Stomach (tissue), 9 donors: ENCODE results near the gene MAP3K10. TPM values are rescaled to one million over a fixed set of nuclear protein-coding genes. Genes with fewer than 3 reads are reported as not detected.

Experiments used
- DNase-seq, 2 donors: peaks; one replicate each; pipeline versions ENCODE4 v3.0.0 to v3.0.0-alpha.2; 2013 to 2019
- H3K27ac ChIP-seq, 5 donors: fragments of 200-600 bp in 4 of 5; sonication (generic) in 4 of 5; one replicate each; pipeline ENCODE4 v1.5.1; 2013 to 2019; ENCODE audit warnings: mild to moderate bottlenecking in 1 of 5, moderate library complexity in 1 of 5
- H3K27me3 ChIP-seq, 3 donors: fragments of 200-600 bp; sonication (generic); one replicate each; pipeline ENCODE4 v1.5.1; 2017 to 2019; ENCODE audit warnings: mixed run types in 1 of 3
- H3K36me3 ChIP-seq, 4 donors: fragments of 200-600 bp; sonication (generic); 1 replicate in 3 of 4; 2 replicates in 1 of 4; pipeline ENCODE4 v1.5.1; 2016 to 2019
- H3K4me1 ChIP-seq, 4 donors: fragments of 200-600 bp; sonication (generic); one replicate each; pipeline ENCODE4 v1.5.1; 2016 to 2019
- H3K4me3 ChIP-seq, 4 donors: fragments of 200-600 bp; sonication (generic) in 3 of 4; one replicate each; pipeline ENCODE4 v1.5.1; 2016 to 2019; ENCODE audit warnings: mild to moderate bottlenecking in 1 of 4
- H3K9me3 ChIP-seq, 4 donors: fragments of 200-600 bp; sonication (generic); one replicate each; pipeline ENCODE4 v1.5.1; 2016 to 2019
- EP300 ChIP-seq: sonication (generic); formaldehyde crosslinking; IDR thresholded peaks from one replicate; pipeline ENCODE4 v1.6.1; 2017; ENCODE audit warnings: antibody characterized with exemption
- POLR2A ChIP-seq, 4 donors: fragments of 450-650 bp; IDR thresholded peaks; one replicate each; pipeline ENCODE4 v1.6.1; 2016; ENCODE audit warnings: antibody characterized with exemption in 4 of 4, control low read depth in 2 of 4, mild to moderate bottlenecking in 1 of 4, moderate library complexity in 1 of 4
- POLR2AphosphoS5 ChIP-seq, 3 donors: sonication (generic); formaldehyde crosslinking; IDR thresholded peaks; one replicate each; pipeline ENCODE4 v1.6.1; 2016; ENCODE audit warnings: antibody characterized with exemption in 3 of 3
- WGBS, 5 donors: extraction: QIAGEN DNeasy Blood & Tissue Kit in 3 of 5; methylation state at CpG; one replicate each; pipeline versions ENCODE4 v1.1.5 to v1.1.7; 2013 to 2018; 5-methylcytosine and 5-hydroxymethylcytosine counted together
- intact Hi-C: fragments of 100-400 bp; cut with DNase I; formaldehyde crosslinking; loops from one replicate; pipeline ENCODE4 v1.15.1; 2023; ENCODE audit warnings: low total_unique reads
- polyA plus RNA-seq, 3 donors: library from polyadenylated mRNA; stranded (reverse); fragments of 200-250 nt; gene quantifications; one replicate each; pipeline ENCODE4 v1.2.3, GENCODE V29; 2013
- total RNA-seq, 5 donors: library from RNA; depleted of rRNA; stranded (reverse); fragments of >200 nt; gene quantifications; one replicate each; pipeline versions ENCODE4 v1.1.0 to v1.2.3, GENCODE V29; 2014 to 2016
- TF ChIP-seq, protein P1 (sequence below), 7 experiments: fragments of 450-650 bp in 4 of 7; fragments of 200-600 bp in 3 of 7; sonication (generic) in 3 of 7; IDR thresholded peaks; one replicate each; pipeline ENCODE4 v1.5.1; 2016 to 2019; ENCODE audit warnings: antibody characterized with exemption in 7 of 7, control low read depth in 2 of 7, mild to moderate bottlenecking in 1 of 7
- donor health status: healthy with polysubstance abuse.
- donor health status: Bipolar disorder and iron deficiency.
- donor health status: healthy.

MAP3K10 gene
- total and polyA plus RNA-seq, 8 donors, result 5.2 to 34.5 (median 12.7) TPM

DNA sequence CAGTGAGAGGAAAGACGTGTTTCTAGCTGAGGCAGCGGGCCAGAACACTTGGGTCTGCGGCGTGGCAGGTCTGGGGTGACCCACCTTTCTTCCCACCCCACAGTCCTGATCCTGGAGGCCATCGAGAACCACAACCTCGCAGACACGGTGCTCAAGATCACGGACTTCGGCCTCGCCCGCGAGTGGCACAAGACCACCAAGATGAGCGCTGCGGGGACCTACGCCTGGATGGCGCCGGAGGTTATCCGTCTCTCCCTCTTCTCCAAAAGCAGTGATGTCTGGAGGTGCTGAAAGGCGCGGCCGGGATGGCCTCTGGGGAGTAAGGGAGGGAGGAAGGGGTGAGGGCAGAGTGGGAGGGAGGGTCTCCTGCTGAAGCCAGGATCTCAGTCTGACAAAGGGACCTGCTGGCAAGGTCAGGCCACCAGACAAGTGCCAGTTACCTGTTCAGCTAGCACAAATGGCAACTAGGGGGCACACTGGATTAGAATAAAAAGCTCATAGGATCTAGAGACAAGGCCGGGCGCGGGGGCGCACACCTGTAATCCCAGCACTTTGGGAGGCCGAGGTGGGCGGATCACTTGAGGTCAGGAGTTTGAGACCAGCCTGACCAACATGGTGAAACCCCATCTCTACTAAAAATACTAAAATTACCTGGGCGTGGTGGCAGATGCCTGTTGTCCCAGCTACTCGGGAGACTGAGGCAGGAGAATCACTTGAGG is 7.2 kb downstream of the MAP3K10 start:
- H3K36me3 ChIP-seq, result peaks cover 2 to 54% (median 26%) of the 10 kb centered on the region in 4 donors
- intact Hi-C loops, result no loop called here
- no peaks in the 10 kb centered on the region for H3K27me3 ChIP-seq
- peaks cover 0 to 14% (median 1%) of the 10 kb centered on the region in 4 donors for H3K4me1 ChIP-seq
- 94 to 97% (median 96%) methylated on average over 22 to 29 of the region's 29 CpGs for WGBS, 5 donors
- no peak for TF ChIP-seq POLR2A (IDR thresholded peaks at IDR 0.05)
- TF ChIP-seq, protein P1, sequence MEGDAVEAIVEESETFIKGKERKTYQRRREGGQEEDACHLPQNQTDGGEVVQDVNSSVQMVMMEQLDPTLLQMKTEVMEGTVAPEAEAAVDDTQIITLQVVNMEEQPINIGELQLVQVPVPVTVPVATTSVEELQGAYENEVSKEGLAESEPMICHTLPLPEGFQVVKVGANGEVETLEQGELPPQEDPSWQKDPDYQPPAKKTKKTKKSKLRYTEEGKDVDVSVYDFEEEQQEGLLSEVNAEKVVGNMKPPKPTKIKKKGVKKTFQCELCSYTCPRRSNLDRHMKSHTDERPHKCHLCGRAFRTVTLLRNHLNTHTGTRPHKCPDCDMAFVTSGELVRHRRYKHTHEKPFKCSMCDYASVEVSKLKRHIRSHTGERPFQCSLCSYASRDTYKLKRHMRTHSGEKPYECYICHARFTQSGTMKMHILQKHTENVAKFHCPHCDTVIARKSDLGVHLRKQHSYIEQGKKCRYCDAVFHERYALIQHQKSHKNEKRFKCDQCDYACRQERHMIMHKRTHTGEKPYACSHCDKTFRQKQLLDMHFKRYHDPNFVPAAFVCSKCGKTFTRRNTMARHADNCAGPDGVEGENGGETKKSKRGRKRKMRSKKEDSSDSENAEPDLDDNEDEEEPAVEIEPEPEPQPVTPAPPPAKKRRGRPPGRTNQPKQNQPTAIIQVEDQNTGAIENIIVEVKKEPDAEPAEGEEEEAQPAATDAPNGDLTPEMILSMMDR (IDR thresholded peaks at IDR 0.05), result no peak
- TF ChIP-seq EP300, result no peak
- no peak for TF ChIP-seq POLR2AphosphoS5 (IDR thresholded peaks at IDR 0.05)
- DNase-seq, result no peak
- no peak overlapping the region for H3K4me3 ChIP-seq
- H3K9me3 ChIP-seq, result no peaks in the 10 kb centered on the region
- H3K27ac ChIP-seq, result no peak overlapping the region

DNA sequence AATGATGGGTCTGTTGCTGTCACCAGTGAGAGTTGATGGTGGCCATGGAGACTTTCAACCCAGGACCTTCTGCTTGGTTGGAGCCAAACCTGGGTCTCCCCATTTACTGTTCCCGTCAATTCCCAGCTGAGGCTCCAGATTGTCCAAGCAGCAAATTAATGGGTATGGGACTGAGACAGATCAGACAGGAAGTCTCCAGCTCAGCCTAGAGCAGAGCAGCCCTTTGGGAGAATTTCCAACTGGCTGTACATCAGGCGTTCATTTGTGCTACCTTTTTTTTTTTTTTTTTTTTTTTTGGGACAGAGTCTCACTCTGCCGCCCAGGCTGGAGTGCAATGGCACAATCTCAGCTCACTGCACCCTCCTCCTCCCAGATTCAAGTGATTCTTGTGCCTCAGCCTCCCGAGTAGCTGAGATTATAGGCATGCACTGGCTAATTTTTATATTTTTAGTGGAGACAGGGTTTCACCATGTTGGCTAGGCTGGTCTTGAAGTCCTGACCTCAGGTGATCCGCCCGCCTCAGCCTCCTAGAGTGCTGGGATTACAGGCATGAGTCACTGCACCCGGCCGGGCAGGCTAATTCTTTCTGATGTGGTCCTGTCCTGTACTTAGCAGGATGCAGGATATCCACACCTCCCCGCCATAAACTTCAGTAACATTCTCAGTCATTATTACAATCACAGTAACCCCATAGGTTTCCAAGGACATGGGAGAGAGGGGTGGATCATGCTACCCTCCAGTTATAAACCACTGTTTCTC is 9.3 kb downstream of the MAP3K10 start:
- 80 to 87% (median 85%) methylated on average over 8 to 9 of the region's 9 CpGs for WGBS, 5 donors
- no peak for TF ChIP-seq EP300
- TF ChIP-seq, protein P1 (IDR thresholded peaks at IDR 0.05), result no peak
- TF ChIP-seq POLR2A (IDR thresholded peaks at IDR 0.05), result no peak
- TF ChIP-seq POLR2AphosphoS5 (IDR thresholded peaks at IDR 0.05), result no peak
- Histone ChIP-seq H3K9me3 (no peaks in the 10 kb centered on the region), H3K27ac (no peak overlapping the region), H3K4me1 (no peaks in the 10 kb centered on the region), H3K36me3 (peaks cover 5 to 75% (median 47%) of the 10 kb centered on the region in 4 donors), H3K27me3 (no peaks in the 10 kb centered on the region), H3K4me3 (no peak overlapping the region)
- no peak for DNase-seq
- intact Hi-C loops, result no loop called here

DNA sequence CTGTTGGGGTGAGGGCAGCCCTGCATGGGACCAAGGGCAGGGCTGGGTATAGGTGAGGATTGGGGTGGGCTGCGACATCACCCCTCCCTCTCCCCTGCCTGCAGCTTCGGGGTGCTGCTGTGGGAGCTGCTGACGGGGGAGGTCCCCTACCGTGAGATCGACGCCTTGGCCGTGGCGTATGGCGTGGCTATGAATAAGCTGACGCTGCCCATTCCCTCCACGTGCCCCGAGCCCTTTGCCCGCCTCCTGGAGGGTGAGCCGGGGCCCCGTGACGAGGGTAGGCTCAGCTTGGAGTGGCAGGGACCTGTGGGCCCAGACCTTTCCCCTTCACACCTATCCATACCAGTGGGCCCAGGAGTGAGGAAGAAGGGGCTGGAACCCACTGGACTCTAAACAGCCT is 13.2 kb downstream of the MAP3K10 start:
- Histone ChIP-seq H3K9me3 (no peaks in the 10 kb centered on the region), H3K4me1 (no peaks in the 10 kb centered on the region), H3K36me3 (peaks cover 7 to 86% (median 60%) of the 10 kb centered on the region in 4 donors), H3K27ac (no peak overlapping the region), H3K4me3 (no peak overlapping the region), H3K27me3 (no peaks in the 10 kb centered on the region)
- no peak for DNase-seq
- intact Hi-C loops, result no loop called here
- 95 to 99% (median 98%) methylated on average over 16 of the region's 16 CpGs; no CpG with 5 or more reads in 1 of the 5 donors for WGBS, 5 donors
- TF ChIP-seq, protein P1 (IDR thresholded peaks at IDR 0.05), result no peak
- TF ChIP-seq POLR2AphosphoS5 (IDR thresholded peaks at IDR 0.05) (no peak), POLR2A (IDR thresholded peaks at IDR 0.05) (no peak), EP300 (no peak)

DNA sequence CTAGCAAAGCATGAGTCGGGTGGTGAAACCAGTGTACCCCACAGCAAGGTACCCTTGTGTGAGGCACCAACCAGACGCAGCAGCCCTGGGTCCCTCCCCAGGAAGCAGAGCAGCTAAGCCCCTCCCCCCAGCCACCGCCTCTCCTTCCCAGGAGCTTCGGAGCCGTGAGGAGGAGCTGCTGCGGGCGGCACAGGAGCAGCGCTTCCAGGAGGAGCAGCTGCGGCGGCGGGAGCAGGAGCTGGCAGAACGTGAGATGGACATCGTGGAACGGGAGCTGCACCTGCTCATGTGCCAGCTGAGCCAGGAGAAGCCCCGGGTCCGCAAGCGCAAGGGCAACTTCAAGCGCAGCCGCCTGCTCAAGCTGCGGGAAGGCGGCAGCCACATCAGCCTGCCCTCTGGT is 14.5 kb downstream of the MAP3K10 start:
- Histone ChIP-seq H3K4me3 (no peak overlapping the region), H3K9me3 (no peaks in the 10 kb centered on the region), H3K27ac (no peak overlapping the region), H3K4me1 (no peaks in the 10 kb centered on the region), H3K27me3 (no peaks in the 10 kb centered on the region), H3K36me3 (peaks cover 7 to 86% (median 74%) of the 10 kb centered on the region in 4 donors)
- DNase-seq, result no peak
- WGBS, 5 donors, result 91 to 98% (median 96%) methylated on average over 21 of the region's 21 CpGs
- intact Hi-C loops, result no loop called here
- TF ChIP-seq POLR2A (IDR thresholded peaks at IDR 0.05), result no peak
- TF ChIP-seq, protein P1 (IDR thresholded peaks at IDR 0.05), result no peak
- no peak for TF ChIP-seq EP300
- no peak for TF ChIP-seq POLR2AphosphoS5 (IDR thresholded peaks at IDR 0.05)
